Mesenchymal stem cell (in vitro differentiated cells and primary cell): Measurements from ENCODE around the gene TIE1.

Experiments used
- DNase-seq: peaks from one replicate; pipeline ENCODE4 v3.0.0-alpha.2; 2013
- H2AFZ ChIP-seq: one replicate; pipeline ENCODE4 v1.6.1; 2013; ENCODE audit warnings: low read depth, mild to moderate bottlenecking, control low read depth, inconsistent platforms, low read length, moderate library complexity
- H2AK5ac ChIP-seq: 2 replicates; pipeline ENCODE4 v1.6.1; 2013; ENCODE audit warnings: low read length, moderate library complexity, mild to moderate bottlenecking, inconsistent platforms; ENCODE audit not compliant: severe bottlenecking
- H2BK120ac ChIP-seq: one replicate; pipeline ENCODE4 v1.6.1; 2013; ENCODE audit warnings: low read depth, mild to moderate bottlenecking, inconsistent platforms, low read length, moderate library complexity
- H2BK12ac ChIP-seq, 2 experiments: one replicate each; pipeline ENCODE4 v1.6.1; 2013; ENCODE audit warnings: inconsistent platforms in 2 of 2, low read length in 2 of 2, mild to moderate bottlenecking in 2 of 2, moderate library complexity in 2 of 2, control low read depth in 1 of 2
- H2BK15ac ChIP-seq: one replicate; pipeline ENCODE4 v1.6.1; 2013; ENCODE audit warnings: mild to moderate bottlenecking, low read depth, inconsistent platforms; ENCODE audit not compliant: poor library complexity, severe bottlenecking
- H2BK5ac ChIP-seq: 2 replicates; pipeline ENCODE4 v1.6.1; 2013; ENCODE audit warnings: low read depth, mild to moderate bottlenecking, low read length, control low read depth, inconsistent platforms; ENCODE audit not compliant: poor library complexity, severe bottlenecking
- H3K14ac ChIP-seq, 2 experiments: one replicate each; pipeline ENCODE4 v1.6.1; 2013; ENCODE audit warnings: inconsistent platforms in 2 of 2, low read length in 2 of 2, control low read depth in 1 of 2, mild to moderate bottlenecking in 1 of 2, moderate library complexity in 1 of 2
- H3K18ac ChIP-seq, 2 experiments: one replicate each; pipeline ENCODE4 v1.6.1; 2013; ENCODE audit warnings: inconsistent platforms in 2 of 2, low read length in 2 of 2, control low read depth in 1 of 2, low read depth in 1 of 2, mild to moderate bottlenecking in 1 of 2
- H3K23ac ChIP-seq, 2 experiments: one replicate each; pipeline ENCODE4 v1.6.1; 2013; ENCODE audit warnings: inconsistent platforms in 2 of 2, low read length in 2 of 2, mild to moderate bottlenecking in 2 of 2, moderate library complexity in 2 of 2, control low read depth in 1 of 2
- H3K27ac ChIP-seq: 2 replicates; pipeline ENCODE4 v1.5.1; 2013; ENCODE audit warnings: mild to moderate bottlenecking, moderate library complexity, low read length, control low read depth, inconsistent platforms; ENCODE audit not compliant: poor library complexity, severe bottlenecking
- H3K27me3 ChIP-seq, 2 experiments: 2 replicates each; pipeline versions ENCODE4 v1.6.1 to v1.7.0; 2013; ENCODE audit warnings: low read length in 2 of 2, mild to moderate bottlenecking in 2 of 2, moderate library complexity in 2 of 2, control low read depth in 1 of 2, inconsistent platforms in 1 of 2; ENCODE audit not compliant: control insufficient read depth in 1 of 2, insufficient read depth in 1 of 2
- H3K36me3 ChIP-seq, 2 experiments: 2 replicates each; pipeline versions ENCODE4 v1.6.1 to v1.7.0; 2013; ENCODE audit warnings: low read length in 2 of 2, control low read depth in 1 of 2, inconsistent platforms in 1 of 2, low read depth in 1 of 2, mild to moderate bottlenecking in 1 of 2; ENCODE audit not compliant: insufficient read depth in 2 of 2, control insufficient read depth in 1 of 2
- H3K4ac ChIP-seq, 2 experiments: one replicate each; pipeline ENCODE4 v1.6.1; 2013; ENCODE audit warnings: inconsistent platforms in 2 of 2, low read length in 2 of 2, mild to moderate bottlenecking in 2 of 2, moderate library complexity in 2 of 2, control low read depth in 1 of 2, low read depth in 1 of 2
- H3K4me1 ChIP-seq: 2 replicates; pipeline ENCODE4 v1.6.1; 2013; ENCODE audit warnings: low read depth, low read length, control low read depth; ENCODE audit not compliant: control insufficient read depth, insufficient read depth
- H3K4me2 ChIP-seq: 2 replicates; pipeline ENCODE4 v1.6.1; 2013; ENCODE audit warnings: low read length, mild to moderate bottlenecking, inconsistent platforms; ENCODE audit not compliant: poor library complexity, severe bottlenecking
- H3K4me3 ChIP-seq, 2 experiments: 2 replicates each; pipeline versions ENCODE4 v1.5.1 to v1.7.0; 2013; ENCODE audit warnings: low read length in 2 of 2, mild to moderate bottlenecking in 2 of 2, control low read depth in 1 of 2, low read depth in 1 of 2; ENCODE audit not compliant: insufficient read depth in 1 of 2
- H3K79me1 ChIP-seq: replicated peaks from 2 replicates; pipeline ENCODE4 v1.6.1; 2013; ENCODE audit warnings: mild to moderate bottlenecking, control low read depth, low read length, inconsistent platforms; ENCODE audit not compliant: poor library complexity, severe bottlenecking
- H3K9ac ChIP-seq: 2 replicates; pipeline ENCODE4 v1.7.0; 2013; ENCODE audit warnings: mild to moderate bottlenecking, low read length, moderate library complexity
- H3K9me3 ChIP-seq: 2 replicates; pipeline ENCODE4 v1.7.0; 2013; ENCODE audit warnings: mild to moderate bottlenecking, low read length; ENCODE audit not compliant: control insufficient read depth
- H4K8ac ChIP-seq: one replicate; pipeline ENCODE4 v1.6.1; 2013; ENCODE audit warnings: inconsistent platforms, mild to moderate bottlenecking, low read length, moderate library complexity
- H4K91ac ChIP-seq: one replicate; pipeline ENCODE4 v1.6.1; 2013; ENCODE audit warnings: mild to moderate bottlenecking, low read length, inconsistent platforms
- WGBS: methylation state at CpG from one replicate; pipeline ENCODE4 v1.1.7; 2013; ENCODE audit warnings: mixed read lengths; 5-methylcytosine and 5-hydroxymethylcytosine counted together

Gene TIE1

DNA sequence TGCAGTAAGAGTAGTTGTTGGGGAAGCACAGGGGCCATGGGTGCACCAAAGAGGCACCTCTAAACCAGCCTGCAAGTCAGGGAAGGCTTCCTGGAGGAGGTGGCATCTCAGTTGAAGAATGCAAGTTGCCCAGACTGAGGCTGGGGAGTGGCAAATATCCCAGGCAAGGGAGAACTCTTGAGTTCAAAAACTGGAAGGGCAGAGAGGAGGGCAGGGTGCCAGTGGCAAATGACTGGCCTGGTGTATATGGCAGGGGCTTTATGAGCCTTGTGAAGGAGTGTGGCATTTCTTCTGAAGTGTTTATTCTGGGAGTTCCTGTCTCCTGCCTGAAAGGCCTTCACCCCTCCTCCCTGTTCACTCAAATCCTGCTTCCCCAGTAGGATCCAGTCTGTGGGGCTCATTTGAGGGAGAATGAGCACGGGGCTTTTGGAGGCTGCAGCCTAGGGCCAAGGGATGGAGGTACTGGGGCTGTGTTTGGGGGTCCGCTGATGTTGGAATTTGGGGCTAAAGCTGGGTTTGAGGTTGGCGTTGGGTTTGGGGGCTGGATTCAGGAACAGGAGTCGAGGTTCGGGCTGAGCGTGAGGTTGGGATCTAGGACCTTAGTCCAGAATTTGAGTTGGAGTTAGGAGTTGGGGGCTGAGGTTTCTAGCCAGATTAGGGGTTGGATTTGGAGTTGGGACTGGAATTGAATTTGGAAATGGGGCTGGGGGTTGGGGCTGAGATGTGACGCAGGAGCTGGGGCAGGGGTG is 31.0 kb upstream of the TIE1 start, which contains the start of gene TMEM125:
TMEM125 (plus strand) TSS at position 357 of the 749 bp plus-strand sequence. CDS start 2,740 bp downstream, outside the sequence.
- Histone ChIP-seq H4K8ac (peak within 1 kb of the TSS; percentile 42), H3K9ac (no peak within 1 kb of the TSS), H2BK15ac (no peak within 1 kb of the TSS), H3K4me3 (peak within 1 kb of the TSS in 1 of 2 experiments; percentile 24), H2BK5ac (no peak within 1 kb of the TSS), H2BK120ac (no peak within 1 kb of the TSS), H3K27ac (no peak within 1 kb of the TSS), H3K27me3 (peaks cover 15 to 29% of the 10 kb centered on the region in 2 experiments), H3K4me2 (peak within 1 kb of the TSS; percentile 16), H4K91ac (peak within 1 kb of the TSS; percentile 18), H3K14ac (no peak within 1 kb of the TSS), H2AK5ac (no peak within 1 kb of the TSS), H2BK12ac (no peak within 1 kb of the TSS), H3K79me1 (no peaks in the 10 kb centered on the region), H3K4ac (peak within 1 kb of the TSS in 1 of 2 experiments; percentile 29), H3K23ac (no peak within 1 kb of the TSS), H3K9me3 (peaks cover 5% of the 10 kb centered on the region), H3K36me3 (peaks cover 0 to 7% of the 10 kb centered on the region in 2 experiments), H3K18ac (no peak within 1 kb of the TSS), H2AFZ (no peak within 1 kb of the TSS), H3K4me1 (peaks cover 8% of the 10 kb centered on the region)
- WGBS: 84% methylated on average over 7 of the region's 7 CpGs
- no peak for DNase-seq

GRCh38 chr1:43270421-43271095 is 30.2 kb upstream of the TIE1 start:
- H2AK5ac ChIP-seq: no peak overlapping the region
- peak overlapping the region; percentile 42 for H4K8ac ChIP-seq
- no peak overlapping the region for H3K27ac ChIP-seq
- no peak overlapping the region for H3K18ac ChIP-seq
- no peak overlapping the region for H2BK15ac ChIP-seq
- WGBS: 22% methylated on average over 29 of the region's 29 CpGs
- no peak overlapping the region for H3K23ac ChIP-seq
- peak overlapping the region in 1 of 2 experiments; percentile 24 for H3K4me3 ChIP-seq
- peaks cover 3% of the 10 kb centered on the region for H3K9me3 ChIP-seq
- H3K14ac ChIP-seq: no peak overlapping the region
- peak overlapping the region; percentile 18 for H4K91ac ChIP-seq
- H3K79me1 ChIP-seq: no peaks in the 10 kb centered on the region
- no peak overlapping the region for H2BK120ac ChIP-seq
- H3K4me1 ChIP-seq: peaks cover 8% of the 10 kb centered on the region
- no peak overlapping the region for H2BK12ac ChIP-seq
- H3K27me3 ChIP-seq: peaks cover 15 to 29% of the 10 kb centered on the region in 2 experiments
- no peak for DNase-seq
- H3K4me2 ChIP-seq: peak overlapping the region; percentile 16
- H3K36me3 ChIP-seq: peaks cover 0 to 7% of the 10 kb centered on the region in 2 experiments
- H3K4ac ChIP-seq: peak overlapping the region in 1 of 2 experiments; percentile 29
- no peak overlapping the region for H2BK5ac ChIP-seq
- no peak overlapping the region for H2AFZ ChIP-seq
- no peak overlapping the region for H3K9ac ChIP-seq

- no peak overlapping the region for H2BK12ac ChIP-seq
- no peak overlapping the region for H2AFZ ChIP-seq
- H2BK120ac ChIP-seq: no peak overlapping the region
- H3K79me1 ChIP-seq: no peaks in the 10 kb centered on the region
- no peak for DNase-seq
- peaks cover 0 to 7% of the 10 kb centered on the region in 2 experiments for H3K36me3 ChIP-seq
- no peak overlapping the region for H4K8ac ChIP-seq
- no peak overlapping the region for H3K4ac ChIP-seq
- no peak overlapping the region for H3K23ac ChIP-seq
- H3K27me3 ChIP-seq: peaks cover 15 to 29% of the 10 kb centered on the region in 2 experiments
- no peaks in the 10 kb centered on the region for H3K9me3 ChIP-seq
- H3K14ac ChIP-seq: no peak overlapping the region
- no peak overlapping the region for H2BK15ac ChIP-seq
- H2AK5ac ChIP-seq: no peak overlapping the region
- no peak overlapping the region for H4K91ac ChIP-seq
- WGBS: 73% methylated on average over 12 of the region's 12 CpGs
- H3K27ac ChIP-seq: no peak overlapping the region
- no peak overlapping the region for H2BK5ac ChIP-seq
- H3K4me3 ChIP-seq: no peak overlapping the region
- H3K18ac ChIP-seq: no peak overlapping the region
- H3K4me1 ChIP-seq: peaks cover 8% of the 10 kb centered on the region
- H3K4me2 ChIP-seq: no peak overlapping the region
- H3K9ac ChIP-seq: no peak overlapping the region
These were observed 29.3 kb upstream of the TIE1 start for GRCh38 chr1:43271186-43272118.
